OCI-LY3 (cell line): Measurements from ENCODE around the gene TRERF1.

Experiments used
- CTCF ChIP-seq: fragments of 200-600, 300-600 bp; sonication (generic); IDR thresholded peaks from 2 replicates; pipeline ENCODE4 v1.5.1; 2014; ENCODE audit warnings: antibody characterized with exemption, low read length, low read depth
- EZH2phosphoT487 ChIP-seq: fragments of 200-600 bp; shearing (Covaris generic); IDR thresholded peaks from 2 replicates; pipeline ENCODE4 v1.6.1; 2018; ENCODE audit warnings: antibody characterized with exemption, mixed run types, low read depth

- TF ChIP-seq CTCF, result no peak
- no peak for TF ChIP-seq EZH2phosphoT487
These were observed 138.7 kb downstream of the TRERF1 start for GRCh38 chr6:42313038-42313437.
